ENCODE results near the gene GORASP1.

Gene GORASP1

GRCh38 chr3:39101022-39101689, 6.3 kb downstream of the GORASP1 start:
- no peak for DNase-seq

DNA sequence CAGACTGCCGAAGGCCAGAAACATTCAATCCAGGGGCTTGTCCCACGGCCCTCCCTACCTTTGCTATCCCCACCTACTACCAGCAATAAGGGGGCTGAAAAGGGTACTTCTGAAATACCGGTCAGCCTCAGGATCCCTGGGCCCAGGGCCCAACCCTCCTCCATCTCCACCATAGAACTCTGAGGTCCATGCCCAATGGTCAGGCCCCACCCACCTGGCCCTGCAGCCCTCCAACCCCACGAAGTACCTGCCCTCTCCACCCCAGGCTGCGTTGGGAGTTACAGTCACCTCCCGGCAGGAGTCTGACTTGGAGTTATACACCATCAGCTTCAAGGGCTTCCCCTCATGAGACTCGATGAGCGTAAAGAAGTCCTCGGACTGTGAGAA, 6.9 kb downstream of the GORASP1 start:
- DNase-seq = no peak

GRCh38 chr3:39099738-39100499, 7.5 kb downstream of the GORASP1 start:
- no peak for DNase-seq

GRCh38 chr3:39099242-39099641, 8.2 kb downstream of the GORASP1 start:
- DNase-seq = no peak

GRCh38 chr3:39098473-39099000, 8.9 kb downstream of the GORASP1 start:
- no peak for DNase-seq

GRCh38 chr3:39097716-39098472, 9.5 kb downstream of the GORASP1 start:
- no peak for DNase-seq

DNA sequence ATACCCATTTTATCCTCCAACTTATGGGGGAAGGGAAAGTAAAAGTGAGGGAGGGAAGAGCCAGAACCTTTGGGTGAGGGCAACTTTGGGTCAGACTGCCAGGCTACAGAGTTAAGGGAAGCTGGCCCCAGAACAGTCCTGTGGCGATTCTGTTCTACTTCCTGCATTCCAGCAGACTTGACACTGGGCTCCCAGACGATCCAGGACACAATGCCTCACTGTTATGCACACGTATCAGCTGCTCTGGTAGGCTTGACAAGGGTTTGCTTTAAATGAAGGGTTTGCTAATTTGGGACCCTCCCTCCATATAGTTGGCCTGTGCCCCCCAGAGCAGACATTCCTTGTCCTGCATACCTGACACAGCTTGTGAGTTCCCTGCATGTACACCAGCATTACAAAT, 10.7 kb downstream of the GORASP1 start:
- no peak for DNase-seq

DNA sequence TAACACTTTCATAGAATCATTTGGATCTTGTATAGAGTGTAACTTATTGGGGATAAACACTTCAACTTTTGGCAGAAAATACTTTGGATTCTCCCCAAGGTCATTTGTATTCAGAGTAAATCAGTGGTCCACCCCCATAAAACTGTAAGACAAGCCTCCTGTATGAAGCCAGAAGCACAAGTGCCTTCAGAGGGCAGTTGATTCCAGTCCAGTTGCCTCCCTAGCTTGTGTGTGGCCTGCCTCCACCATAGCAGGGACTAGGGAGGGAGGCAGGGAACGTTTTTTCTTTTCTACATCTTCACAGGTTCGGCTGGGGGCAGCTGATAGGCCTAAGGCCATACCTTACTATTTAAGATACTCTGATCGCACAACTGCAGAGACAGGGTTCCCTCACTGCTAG, 11.6 kb downstream of the GORASP1 start:
- no peak for DNase-seq

GRCh38 chr3:39094851-39095677, 12.4 kb downstream of the GORASP1 start:
- DNase-seq = no peak

- DNase-seq = no peak
Observed at GRCh38 chr3:39090922-39091321, 16.5 kb downstream of the GORASP1 start.

DNA sequence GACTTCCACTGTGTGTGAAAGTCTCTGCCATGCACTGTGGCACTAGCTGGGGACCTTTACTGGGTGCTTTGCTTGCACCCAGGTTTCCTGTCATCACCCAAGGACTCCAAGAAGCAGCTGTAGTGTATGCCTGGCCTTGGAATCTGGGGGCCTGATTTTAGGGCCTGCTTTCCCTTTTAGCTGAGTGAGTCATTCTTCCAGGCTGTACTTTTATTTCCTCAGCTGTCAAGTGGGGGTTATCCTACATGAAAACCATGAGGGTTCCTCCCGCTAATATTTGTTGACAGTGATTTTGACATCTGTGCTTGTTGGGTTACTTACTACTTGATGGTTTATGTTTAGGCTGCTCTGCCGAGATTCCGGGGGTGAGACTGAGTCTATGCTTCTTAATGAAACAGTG, 18.5 kb downstream of the GORASP1 start:
- no peak for DNase-seq

GRCh38 chr3:39088456-39088855, 19.0 kb downstream of the GORASP1 start:
- DNase-seq = no peak

- no peak for DNase-seq
Observed at GRCh38 chr3:39086144-39086543, 21.3 kb downstream of the GORASP1 start.

- no peak for DNase-seq
Observed at GRCh38 chr3:39082666-39083313, 24.6 kb downstream of the GORASP1 start.

DNA sequence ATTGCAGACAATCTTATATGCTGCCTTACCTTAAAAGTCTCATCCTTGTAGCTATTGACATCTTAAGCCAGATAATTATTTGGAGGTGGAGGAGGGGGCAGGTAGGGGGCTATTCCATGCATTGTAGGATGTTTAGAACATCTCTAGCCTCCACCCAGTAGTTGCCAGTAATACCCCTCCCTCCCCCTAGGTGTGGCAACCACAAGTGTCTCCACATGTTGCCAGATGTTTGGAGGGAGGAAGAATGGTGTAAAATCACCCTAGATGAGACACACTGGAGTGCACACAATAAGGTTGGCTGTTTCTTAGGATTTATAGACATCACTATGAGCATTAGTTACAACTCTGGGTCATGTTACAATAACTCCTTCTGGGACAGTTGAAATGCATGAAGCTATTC, 27.4 kb downstream of the GORASP1 start:
- DNase-seq = no peak

DNA sequence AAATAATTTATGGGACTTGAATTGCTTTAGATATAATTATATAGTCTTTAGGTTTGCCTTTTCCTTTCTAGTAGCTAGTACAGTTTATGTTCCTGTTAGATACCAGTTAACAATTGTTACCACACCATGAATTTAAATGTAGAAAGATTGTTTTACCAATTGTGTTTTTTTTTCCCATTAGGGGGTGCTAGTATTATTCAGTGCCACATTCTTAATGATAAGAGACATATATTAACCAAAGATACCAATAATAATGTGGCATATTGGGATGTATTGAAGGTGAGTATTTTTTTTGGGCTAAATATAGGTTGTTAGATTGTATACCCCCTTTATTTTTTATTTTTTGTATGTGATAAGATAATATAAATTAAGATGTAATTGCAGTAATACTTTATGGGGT, 27.9 kb downstream of the GORASP1 start:
- DNase-seq = no peak

DNA sequence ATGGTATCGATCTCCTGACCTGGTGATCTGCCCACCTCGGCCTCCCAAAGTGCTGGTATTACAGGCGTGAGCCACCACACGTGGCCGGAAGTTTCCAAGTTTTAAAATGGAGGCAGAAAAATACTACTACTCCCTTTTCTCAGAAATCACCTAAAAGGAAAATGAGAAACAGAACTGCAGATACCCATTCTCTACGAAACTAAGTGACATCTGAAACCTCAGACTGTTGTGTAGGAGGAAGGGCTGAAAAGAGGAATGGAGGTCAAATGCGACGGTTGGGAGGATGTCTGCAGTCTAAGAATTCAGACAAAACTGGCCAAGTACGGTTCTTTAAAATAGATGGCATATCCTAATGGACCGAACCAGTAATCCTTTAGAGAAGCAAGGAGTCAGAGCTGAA, 31.5 kb downstream of the GORASP1 start:
- no peak for DNase-seq

DNA sequence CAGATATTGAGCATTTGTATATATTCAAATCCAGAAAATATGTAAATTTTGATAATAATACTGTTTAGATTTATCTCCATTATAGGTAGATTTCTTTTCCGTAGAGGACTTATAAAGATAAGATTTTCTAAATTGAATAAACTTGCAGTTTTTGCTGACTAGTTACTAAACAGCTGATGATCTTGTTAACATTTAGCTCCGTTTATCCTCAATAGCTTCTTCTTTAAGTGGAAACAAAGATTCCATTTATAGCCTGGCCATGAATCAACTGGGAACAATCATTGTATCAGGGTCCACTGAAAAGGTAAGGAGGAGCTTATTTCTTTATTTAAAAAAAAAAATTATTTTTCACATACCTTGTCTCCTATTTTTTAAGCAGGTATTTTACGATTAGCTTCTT, 38.9 kb downstream of the GORASP1 start:
- DNase-seq = no peak

DNA sequence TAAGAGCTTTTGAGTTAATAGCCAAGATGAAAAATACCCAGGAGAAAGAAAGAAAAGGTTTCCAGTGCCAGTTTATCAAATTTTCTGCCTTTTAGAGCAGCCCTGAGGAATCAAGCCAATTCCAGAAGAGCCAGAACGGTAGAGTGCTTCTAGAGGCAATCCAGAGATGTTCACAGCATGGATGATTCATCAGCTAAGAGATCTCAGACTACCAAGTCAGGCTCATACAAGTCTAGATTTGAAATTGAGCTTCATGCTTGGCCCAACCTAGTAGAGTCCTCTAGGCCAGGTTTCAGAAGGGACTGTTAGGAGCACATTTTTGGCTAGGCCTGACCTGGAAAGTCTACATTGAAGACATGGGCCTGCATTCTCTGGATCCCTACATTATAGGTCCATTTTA, 40.1 kb downstream of the GORASP1 start:
- DNase-seq = no peak

DNA sequence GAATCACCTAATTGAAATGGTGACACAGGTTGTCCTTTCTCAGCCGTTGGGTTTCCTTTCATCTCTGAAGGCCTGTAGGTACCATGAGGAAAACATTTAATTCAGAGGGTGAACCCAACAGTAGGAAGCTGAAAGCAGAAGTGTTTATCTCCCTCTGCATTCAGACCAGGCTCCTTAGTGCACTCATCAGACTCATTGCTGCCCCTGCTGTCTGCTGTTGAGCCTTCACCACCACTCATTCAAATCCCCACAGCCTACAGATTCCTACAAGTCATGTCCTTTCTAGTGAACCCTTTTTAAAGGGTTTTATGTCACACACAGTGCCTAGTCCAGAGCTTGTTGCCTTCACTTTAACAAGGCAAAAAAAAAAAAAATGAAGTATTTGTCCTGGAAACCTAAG, 42.2 kb downstream of the GORASP1 start:
- no peak for DNase-seq

- DNase-seq = no peak
Observed at GRCh38 chr3:39064646-39065045, 42.8 kb downstream of the GORASP1 start.

DNA sequence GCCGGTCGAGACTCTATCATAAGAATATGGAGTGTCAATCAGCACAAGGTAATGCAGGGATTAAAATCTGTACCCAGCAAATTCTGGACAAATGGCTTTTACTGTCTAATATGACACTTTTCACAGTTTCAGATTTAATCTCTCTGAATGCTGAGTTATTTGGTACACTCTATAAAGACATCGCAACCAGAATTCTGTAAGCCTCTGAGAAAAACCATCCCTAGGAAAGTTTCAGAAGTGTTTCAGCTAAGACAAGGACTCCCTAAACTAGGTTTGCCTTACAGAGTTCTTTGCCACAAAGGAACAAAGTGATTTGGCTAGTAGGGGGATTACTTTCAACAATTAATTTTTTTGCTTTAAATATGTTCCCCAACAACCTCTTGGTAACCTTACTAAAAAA, 44.3 kb downstream of the GORASP1 start:
- DNase-seq = no peak
